Heart left ventricle (tissue), 16 donors: Measurements from ENCODE around the gene DLGAP4. TPM values are rescaled to one million over a fixed set of nuclear protein-coding genes. Genes with fewer than 3 reads are reported as not detected.

Experiments used
- ATAC-seq, 4 donors: fragments of 200-7000 bp; cut with Tn5 transposase; one replicate each; pipeline ENCODE4 v1.9.1; 2020 to 2022; ENCODE audit warnings: moderate library complexity in 4 of 4, mild to moderate bottlenecking in 3 of 4, moderate number of reproducible peaks in 1 of 4
- DNase-seq, 5 donors: peaks; one replicate each; pipeline ENCODE4 v3.0.0-alpha.2; 2020
- H3K27ac ChIP-seq, 12 donors: fragments of 200-600 bp; sonication (generic) in 4 of 12; one replicate each; pipeline versions ENCODE4 v1.5.0 to v1.8.0; 2016 to 2022; ENCODE audit warnings: mild to moderate bottlenecking in 2 of 12
- H3K27me3 ChIP-seq, 9 donors: fragments of 200-600 bp; sonication (generic) in 2 of 9; one replicate each; pipeline versions ENCODE4 v1.5.1 to v1.8.0; 2016 to 2022; ENCODE audit warnings: mild to moderate bottlenecking in 3 of 9
- H3K36me3 ChIP-seq, 9 donors: fragments of 200-600 bp; sonication (generic) in 2 of 9; one replicate each; pipeline versions ENCODE4 v1.5.0 to v1.8.0; 2018 to 2022; ENCODE audit warnings: mild to moderate bottlenecking in 2 of 9
- H3K4me1 ChIP-seq, 12 donors: fragments of 200-600 bp; sonication (generic) in 4 of 12; one replicate each; pipeline versions ENCODE4 v1.5.0 to v1.8.0; 2016 to 2022; ENCODE audit warnings: mild to moderate bottlenecking in 3 of 12
- H3K4me3 ChIP-seq, 12 donors: fragments of 200-600 bp; sonication (generic) in 4 of 12; one replicate each; pipeline versions ENCODE4 v1.5.0 to v1.8.0; 2017 to 2022; ENCODE audit warnings: mild to moderate bottlenecking in 9 of 12, moderate library complexity in 4 of 12
- H3K9me3 ChIP-seq, 12 donors: fragments of 200-600 bp; sonication (generic) in 4 of 12; one replicate each; pipeline versions ENCODE4 v1.5.0 to v1.8.0; 2016 to 2022; ENCODE audit warnings: mild to moderate bottlenecking in 1 of 12
- CTCF ChIP-seq, 12 donors: fragments of 200-600 bp; sonication (generic) in 4 of 12; IDR thresholded peaks; one replicate each; pipeline versions ENCODE4 v1.5.0 to v1.8.0; 2018 to 2022; ENCODE audit warnings: antibody characterized with exemption in 12 of 12, mild to moderate bottlenecking in 5 of 12
- POLR2A ChIP-seq, 2 donors: fragments of 450-650 bp; IDR thresholded peaks; one replicate each; pipeline ENCODE4 v1.6.1; 2017; ENCODE audit warnings: antibody characterized with exemption in 2 of 2, mild to moderate bottlenecking in 2 of 2, moderate library complexity in 2 of 2
- WGBS, 4 donors: extraction: QIAGEN DNeasy Blood & Tissue Kit in 2 of 4; methylation state at CpG; one replicate each; pipeline versions ENCODE4 v1.1.5 to v1.1.7; 2013 to 2018; 5-methylcytosine and 5-hydroxymethylcytosine counted together
- intact Hi-C, 10 donors: fragments of 100-400 bp; cut with DNase I; formaldehyde crosslinking; loops; one replicate each; pipeline versions ENCODE4 v1.11.1 to v1.14.2; 2022
- polyA plus RNA-seq, 2 donors: library from polyadenylated mRNA; stranded (reverse); fragments of 200-250 nt; gene quantifications; one replicate each; pipeline ENCODE4 v1.2.3, GENCODE V29; 2013
- total RNA-seq, 9 donors: library from RNA; depleted of rRNA in 2 of 9; stranded (reverse); fragments of >200 nt in 2 of 9; fragmentation: NEBNext Ultra II Directional in 3 of 9; extraction: Animal tissue kit (Norgen Biotek cat#: 25700) in 3 of 9; gene quantifications; one replicate each; pipeline versions ENCODE4 v1.1.0 to v1.2.4, GENCODE V29; 2016 to 2023
- donor health status: ischemic (EF 13 %, LVEDD 7.1; RV severe dilation, severe dysfunction).
- donor health status: healthy with polysubstance abuse.
- donor health status: DM: no; HTN: yes; CAD: no.
- donor health status: DM: no; HTN: no; CAD: no.
- donor health status: ischemic (EF 25% LVEDD 6.9; RV normal size, moderate dysfunction).
- donor health status: ischemic (EF 25% LVEDD 5.7; RV mildly dilated, moderate dysfunction).
- donor health status: healthy.
- donor health status: DM: yes; HTN: yes; CAD: no.
- donor health status: ischemic (EF 35%, LVEDD 5.7; RV mildly dilated, moderate dysfunction).
- donor health status: nonischemic (EF 11% LVEDD 7.7; RV severe dilation, severe dysfunction).
- donor health status: DM: yes; HTN: yes; CAD: no.
- donor health status: PGD.
- donor health status: ischemic (EF 29% LVEDD 5.4; RV normal size, mild dysfunction).
- donor health status: nonischemic (EF 23%, LVEDD 6.1; RV moderate dilation, normal function).

Gene DLGAP4
- total and polyA plus RNA-seq, 11 donors = 25.6 to 76.7 (median 55.1) TPM

- Histone ChIP-seq H3K27me3 (peaks cover 0 to 36% (median 0%) of the 10 kb centered on the region in 9 donors), H3K4me3 (no peak overlapping the region), H3K27ac (no peak overlapping the region), H3K36me3 (no peaks in the 10 kb centered on the region), H3K4me1 (no peaks in the 10 kb centered on the region), H3K9me3 (no peaks in the 10 kb centered on the region)
- 61 to 71% (median 67%) methylated on average over 4 of the region's 4 CpGs for WGBS, 4 donors
- DNase-seq (no peak), ATAC-seq (no peak)
- intact Hi-C loops = no loop called here
- no peak for TF ChIP-seq POLR2A (IDR thresholded peaks at IDR 0.05)
- no peak for TF ChIP-seq CTCF (IDR thresholded peaks at IDR 0.05)
These were observed 119.0 kb downstream of the DLGAP4 start for GRCh38 chr20:36425166-36425565.

DNA sequence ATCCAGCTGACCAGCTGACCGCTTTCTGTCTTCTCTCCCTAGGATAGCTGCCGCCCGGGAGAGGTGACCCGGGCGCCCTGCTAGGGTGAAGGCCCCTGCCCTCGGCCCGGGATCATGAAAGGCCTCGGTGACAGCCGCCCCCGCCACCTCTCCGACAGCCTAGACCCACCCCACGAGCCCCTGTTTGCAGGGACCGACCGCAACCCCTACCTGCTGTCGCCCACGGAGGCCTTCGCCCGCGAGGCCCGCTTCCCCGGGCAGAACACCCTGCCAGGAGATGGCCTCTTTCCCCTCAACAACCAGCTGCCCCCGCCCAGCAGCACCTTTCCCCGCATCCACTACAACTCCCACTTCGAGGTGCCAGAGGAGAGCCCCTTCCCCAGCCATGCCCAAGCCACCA is 125.5 kb downstream of the DLGAP4 start:
- intact Hi-C loops = loop anchor here in 1 of 10 donors (10.0 kb wide), 1 partner anchor 437 kb away; no protein-coding TSS in a partner anchor
- ATAC-seq (no peak), DNase-seq (no peak)
- Histone ChIP-seq H3K36me3 (no peaks in the 10 kb centered on the region), H3K4me1 (peaks cover 0 to 7% (median 0%) of the 10 kb centered on the region in 12 donors), H3K9me3 (no peaks in the 10 kb centered on the region), H3K27me3 (peaks cover 0 to 14% (median 0%) of the 10 kb centered on the region in 9 donors), H3K27ac (no peak overlapping the region), H3K4me3 (no peak overlapping the region)
- WGBS, 4 donors = 91 to 96% (median 93%) methylated on average over 20 to 24 of the region's 24 CpGs
- no peak for TF ChIP-seq CTCF (IDR thresholded peaks at IDR 0.05)
- no peak for TF ChIP-seq POLR2A (IDR thresholded peaks at IDR 0.05)

GRCh38 chr20:36432096-36432495 is 126.0 kb downstream of the DLGAP4 start:
- ATAC-seq = no peak
- no peak for DNase-seq
- H3K4me1 ChIP-seq = peaks cover 0 to 8% (median 0%) of the 10 kb centered on the region in 12 donors
- no peaks in the 10 kb centered on the region for H3K9me3 ChIP-seq
- WGBS, 4 donors = 94 to 96% (median 96%) methylated on average over 13 to 23 of the region's 23 CpGs
- peaks cover 0 to 13% (median 0%) of the 10 kb centered on the region in 9 donors for H3K27me3 ChIP-seq
- no peak overlapping the region for H3K27ac ChIP-seq
- H3K36me3 ChIP-seq = no peaks in the 10 kb centered on the region
- no peak for TF ChIP-seq CTCF (IDR thresholded peaks at IDR 0.05)
- no peak for TF ChIP-seq POLR2A (IDR thresholded peaks at IDR 0.05)
- no peak overlapping the region for H3K4me3 ChIP-seq
- intact Hi-C loops = loop anchor here in 1 of 10 donors (10.0 kb wide), 1 partner anchor 437 kb away; no protein-coding TSS in a partner anchor

- Histone ChIP-seq H3K4me1 (peaks cover 0 to 8% (median 0%) of the 10 kb centered on the region in 12 donors), H3K27me3 (peaks cover 0 to 16% (median 3%) of the 10 kb centered on the region in 9 donors), H3K36me3 (no peaks in the 10 kb centered on the region), H3K9me3 (no peaks in the 10 kb centered on the region), H3K4me3 (no peak overlapping the region), H3K27ac (no peak overlapping the region)
- no peak for ATAC-seq
- intact Hi-C loops = loop anchor here in 1 of 10 donors (10.0 kb wide), 1 partner anchor 440 kb away; no protein-coding TSS in a partner anchor
- TF ChIP-seq POLR2A (IDR thresholded peaks at IDR 0.05) = no peak
- 64 to 84% (median 68%) methylated on average over 2 of the region's 2 CpGs for WGBS, 4 donors
- no peak for DNase-seq
These were observed 128.2 kb downstream of the DLGAP4 start for GRCh38 chr20:36434383-36434782.

DNA sequence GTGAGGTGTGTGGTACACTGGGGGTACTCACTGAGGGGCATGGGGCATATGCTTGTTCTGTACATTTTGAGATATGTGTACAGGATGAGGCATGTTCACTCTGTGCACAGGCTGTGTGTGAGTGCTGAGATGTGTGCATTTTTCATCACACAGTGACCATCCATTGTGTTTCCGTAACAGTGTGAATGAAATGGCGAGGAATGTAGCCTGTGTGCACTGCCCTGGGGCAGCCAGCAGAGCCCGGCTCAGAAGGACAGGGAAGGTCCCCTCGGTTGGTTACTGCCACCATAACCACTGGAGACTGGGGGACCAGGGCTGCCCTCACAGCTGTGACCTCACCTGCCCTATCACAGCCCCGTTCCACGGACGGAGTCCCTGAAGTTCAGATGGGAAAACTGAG is 129.0 kb downstream of the DLGAP4 start:
- TF ChIP-seq POLR2A (IDR thresholded peaks at IDR 0.05) = no peak
- no peak for TF ChIP-seq CTCF (IDR thresholded peaks at IDR 0.05)
- no peak overlapping the region for H3K4me3 ChIP-seq
- ATAC-seq = no peak
- intact Hi-C loops = loop anchor here in 8 of 10 donors (5.0 to 10.0 kb wide), 6 partner anchors 218 to 443 kb away; no protein-coding TSS in a partner anchor
- DNase-seq = no peak
- H3K9me3 ChIP-seq = no peaks in the 10 kb centered on the region
- H3K27ac ChIP-seq = no peak overlapping the region
- no peaks in the 10 kb centered on the region for H3K36me3 ChIP-seq
- WGBS, 4 donors = 90 to 95% (median 91%) methylated on average over 4 to 7 of the region's 7 CpGs
- H3K4me1 ChIP-seq = peaks cover 0 to 8% (median 0%) of the 10 kb centered on the region in 12 donors
- peaks cover 0 to 16% (median 3%) of the 10 kb centered on the region in 9 donors for H3K27me3 ChIP-seq
